AG09309 (cell line): ENCODE results near the gene DEFB132.

Experiments
- DNase-seq: peaks from one replicate; pipeline ENCODE4 v3.0.0-alpha.2; 2010; ENCODE audit warnings: low read depth
- H3K4me3 ChIP-seq: 2 replicates; pipeline ENCODE4 v1.5.1; 2011; ENCODE audit warnings: mild to moderate bottlenecking, low read depth, low read length, moderate library complexity; ENCODE audit not compliant: control insufficient read depth
- TF ChIP-seq, protein P1 (sequence below): IDR thresholded peaks from 2 replicates; pipeline ENCODE4 v1.5.1; 2011; ENCODE audit warnings: mild to moderate bottlenecking, low read depth, low read length, inconsistent platforms; ENCODE audit not compliant: insufficient read depth, control insufficient read depth; ENCODE audit errors: missing control alignments

DEFB132 gene, protein sequence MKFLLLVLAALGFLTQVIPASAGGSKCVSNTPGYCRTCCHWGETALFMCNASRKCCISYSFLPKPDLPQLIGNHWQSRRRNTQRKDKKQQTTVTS

DNA sequence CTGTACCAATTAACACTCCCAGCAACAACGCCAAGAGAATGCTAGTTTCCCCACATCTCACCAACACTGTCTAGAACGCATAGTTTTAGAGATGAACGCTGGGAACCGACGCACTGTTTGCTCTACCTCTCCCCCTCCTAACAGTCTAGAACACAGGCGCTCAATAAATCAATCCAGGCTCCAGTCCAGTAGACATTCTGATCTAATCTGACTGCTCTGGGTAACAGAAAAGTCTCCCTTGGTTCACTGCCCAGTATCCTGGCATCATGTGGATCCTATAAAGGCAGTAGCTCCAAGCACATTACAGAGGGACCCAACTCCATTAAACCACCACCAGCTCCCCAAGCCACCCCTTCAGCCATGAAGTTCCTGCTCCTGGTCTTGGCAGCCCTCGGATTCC lies at the start of gene DEFB132:
Gene DEFB132, plus strand, starts transcription at position 306 of the 400 bp plus-strand sequence. Its CDS starts 55 bp downstream, at position 361.
- TF ChIP-seq, protein P1, sequence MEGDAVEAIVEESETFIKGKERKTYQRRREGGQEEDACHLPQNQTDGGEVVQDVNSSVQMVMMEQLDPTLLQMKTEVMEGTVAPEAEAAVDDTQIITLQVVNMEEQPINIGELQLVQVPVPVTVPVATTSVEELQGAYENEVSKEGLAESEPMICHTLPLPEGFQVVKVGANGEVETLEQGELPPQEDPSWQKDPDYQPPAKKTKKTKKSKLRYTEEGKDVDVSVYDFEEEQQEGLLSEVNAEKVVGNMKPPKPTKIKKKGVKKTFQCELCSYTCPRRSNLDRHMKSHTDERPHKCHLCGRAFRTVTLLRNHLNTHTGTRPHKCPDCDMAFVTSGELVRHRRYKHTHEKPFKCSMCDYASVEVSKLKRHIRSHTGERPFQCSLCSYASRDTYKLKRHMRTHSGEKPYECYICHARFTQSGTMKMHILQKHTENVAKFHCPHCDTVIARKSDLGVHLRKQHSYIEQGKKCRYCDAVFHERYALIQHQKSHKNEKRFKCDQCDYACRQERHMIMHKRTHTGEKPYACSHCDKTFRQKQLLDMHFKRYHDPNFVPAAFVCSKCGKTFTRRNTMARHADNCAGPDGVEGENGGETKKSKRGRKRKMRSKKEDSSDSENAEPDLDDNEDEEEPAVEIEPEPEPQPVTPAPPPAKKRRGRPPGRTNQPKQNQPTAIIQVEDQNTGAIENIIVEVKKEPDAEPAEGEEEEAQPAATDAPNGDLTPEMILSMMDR, result no peak
- no peak for DNase-seq
- no peak within 1 kb of the TSS for H3K4me3 ChIP-seq

DNA sequence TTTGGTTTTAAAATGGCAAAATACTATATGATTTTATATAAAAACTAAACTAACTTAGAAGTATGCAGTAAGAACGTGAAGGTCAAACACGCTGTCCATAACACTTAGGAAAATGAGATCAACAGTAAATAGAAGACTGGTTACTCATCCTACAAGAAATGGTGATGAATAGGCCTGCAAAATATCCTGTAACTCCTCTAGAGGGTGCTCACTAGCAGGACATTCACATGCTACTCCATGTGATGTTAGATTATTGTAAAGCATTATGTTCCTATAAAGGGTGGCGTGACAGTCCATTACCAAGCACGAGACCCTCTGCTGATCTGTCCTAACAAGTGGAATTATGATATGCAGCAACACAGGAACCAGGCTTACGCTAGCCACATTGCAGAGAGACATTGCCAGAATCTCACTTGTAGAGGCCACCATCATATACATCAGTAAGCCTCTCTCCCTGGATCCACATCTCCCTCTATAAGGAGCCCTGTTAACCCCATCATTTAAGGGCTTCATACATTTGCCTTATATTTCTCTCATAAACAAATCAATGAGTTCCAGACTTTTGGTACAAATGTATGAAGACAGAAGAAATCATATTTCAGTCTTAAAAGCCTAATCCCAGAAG lies 48.5 kb upstream of the DEFB132 start:
- peak; percentile 42 for DNase-seq

DNA sequence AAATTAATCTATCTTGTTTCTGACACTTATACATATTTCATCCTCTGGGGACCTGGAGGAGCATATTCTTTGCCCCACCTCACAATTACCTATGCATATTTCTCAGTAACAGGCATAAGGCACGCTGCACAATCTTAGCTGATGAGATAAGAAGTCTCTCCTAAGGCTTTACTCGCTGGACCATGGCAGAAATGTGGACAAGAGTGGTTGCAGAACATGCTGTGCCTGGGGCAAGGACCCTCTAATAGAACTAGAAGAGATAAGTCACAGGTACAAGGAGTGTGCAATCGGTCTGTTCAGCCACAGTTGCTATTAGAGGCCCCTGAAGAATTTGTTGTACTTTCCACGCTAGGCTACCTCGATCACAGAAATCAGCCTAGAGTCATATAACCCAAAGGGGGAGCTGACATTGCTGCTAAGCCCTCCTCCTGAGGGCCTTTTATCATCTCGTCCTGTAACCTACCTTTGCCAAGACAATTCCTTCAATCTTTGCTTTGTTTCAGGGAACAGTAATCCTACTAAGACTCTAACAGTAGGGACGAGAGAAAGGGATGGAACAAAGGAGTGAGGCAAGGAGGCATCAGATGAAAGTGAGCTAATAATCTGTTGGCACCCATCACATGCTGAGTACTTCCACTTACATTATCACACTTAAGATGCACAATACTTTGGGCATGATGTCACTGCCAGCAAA lies 46.6 kb upstream of the DEFB132 start:
- no peak for DNase-seq
- TF ChIP-seq, protein P1, result no peak
- H3K4me3 ChIP-seq, result no peak overlapping the region

More for the DNA sequence above, 48.5 kb upstream of the DEFB132 start:
- no peak overlapping the region for H3K4me3 ChIP-seq
- TF ChIP-seq, protein P1, result peak; percentile 61

DNA sequence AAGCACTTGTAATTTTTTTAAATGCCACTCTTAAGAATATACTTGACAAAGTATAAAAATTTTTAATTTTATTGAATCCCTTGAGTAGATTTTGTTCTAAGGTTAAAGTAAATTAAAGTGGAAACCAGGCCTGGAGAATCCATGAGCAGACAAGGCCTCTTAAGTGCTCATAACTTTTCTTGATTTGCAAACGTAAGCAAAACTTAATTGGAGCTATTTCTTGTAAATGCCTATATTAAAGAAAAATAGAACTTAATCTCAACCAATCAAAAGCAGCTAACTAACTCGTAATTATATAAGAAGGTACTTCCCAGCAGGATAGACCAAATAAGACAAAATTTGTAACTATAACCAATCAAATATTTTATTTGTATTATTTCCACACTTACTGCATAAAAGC lies 43.1 kb upstream of the DEFB132 start:
- DNase-seq, result no peak
- TF ChIP-seq, protein P1, result no peak
- no peak overlapping the region for H3K4me3 ChIP-seq

DNA sequence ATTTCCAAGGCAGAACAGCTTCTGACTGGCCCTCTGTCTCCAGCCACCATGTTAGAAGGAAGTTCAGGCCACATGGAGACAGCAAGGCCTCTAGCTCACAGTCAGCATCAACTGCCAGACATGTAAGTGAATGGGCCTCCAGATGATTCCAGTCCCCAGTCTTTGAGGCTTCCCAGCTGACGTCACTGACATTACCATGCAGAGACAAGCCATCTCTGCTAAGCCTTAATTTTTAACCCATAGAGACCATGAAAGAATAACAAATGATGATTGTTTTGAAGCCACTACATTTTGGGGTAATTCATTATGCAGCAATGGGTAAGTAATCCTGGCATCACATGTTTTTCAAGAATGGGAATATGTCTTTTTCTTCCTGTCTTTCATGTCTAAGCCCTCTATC lies 41.7 kb upstream of the DEFB132 start:
- no peak for DNase-seq
- no peak overlapping the region for H3K4me3 ChIP-seq
- TF ChIP-seq, protein P1, result no peak

DNA sequence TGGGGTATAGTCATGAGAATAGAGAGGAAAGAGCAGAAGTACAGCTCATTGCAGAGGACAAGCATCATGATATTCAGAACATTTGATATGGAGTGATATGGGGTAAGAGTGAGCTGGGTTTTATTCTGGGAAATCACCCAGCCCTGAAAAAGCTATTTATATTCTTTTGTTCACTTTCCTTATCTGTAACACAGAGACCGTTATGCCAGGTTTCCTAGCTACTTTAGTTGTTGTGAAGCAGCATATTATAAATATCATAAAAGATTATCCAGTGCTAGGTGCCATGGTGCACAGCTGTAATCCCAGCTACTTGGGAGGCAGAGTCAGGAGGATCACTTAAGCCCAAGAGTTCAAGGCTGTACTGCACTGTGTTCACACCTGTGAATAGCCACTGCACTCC lies 40.3 kb upstream of the DEFB132 start:
- no peak for DNase-seq
- TF ChIP-seq, protein P1, result no peak
- H3K4me3 ChIP-seq, result no peak overlapping the region
